Measurements from ENCODE around the gene DLGAP1.

- TF ChIP-seq POLR2A (IDR thresholded peaks at IDR 0.05; ENCODE audit: low read depth, low read length) (no peak), ZBTB40 (IDR thresholded peaks at IDR 0.05; ENCODE audit: borderline replicate concordance) (no peak), FOXM1 (IDR thresholded peaks at IDR 0.05; ENCODE audit: low read depth, low read length) (no peak), EZH2 (IDR thresholded peaks at IDR 0.05; ENCODE audit: borderline replicate concordance, control insufficient read depth, low read depth, low read length) (no peak), CTCF (IDR thresholded peaks at IDR 0.05 in 2 of 3, conservative IDR thresholded peaks at IDR 0.05 in 1 of 3; ENCODE audit: control insufficient read depth in 2 of 3, extremely low read depth in 1 of 3, insufficient read depth in 1 of 3, low read depth in 3 of 3, low read length in 3 of 3) (no peak), BHLHE40 (IDR thresholded peaks at IDR 0.05; ENCODE audit: borderline replicate concordance in 1 of 2, low read depth in 2 of 2, low read length in 1 of 2) (no peak), HDAC2 (IDR thresholded peaks at IDR 0.05) (no peak)
Measured at GRCh38 chr18:3900327-3900726, 554.8 kb downstream of the DLGAP1 start.
